Peyer's patch (tissue), 4 donors: ENCODE results near the gene DBX1. TPM values are rescaled to one million over a fixed set of nuclear protein-coding genes. Genes with fewer than 3 reads are reported as not detected.
"Not testable (repeated sequence)": the region's sequence is repeated elsewhere in the genome, so short reads cannot be mapped to it uniquely, and the experiment has no call there.

Source experiments
- DNase-seq, 3 donors: peaks; one replicate each; pipeline ENCODE4 v3.0.0-alpha.2; 2017 to 2019
- H3K27ac ChIP-seq, 4 donors: fragments of 200-600 bp; sonication (generic); one replicate each; pipeline ENCODE4 v1.5.1; 2016 to 2019
- H3K27me3 ChIP-seq, 2 donors: fragments of 200-600 bp; sonication (generic); one replicate each; pipeline ENCODE4 v1.5.1; 2019
- H3K36me3 ChIP-seq, 3 donors: fragments of 200-600 bp; sonication (generic); one replicate each; pipeline ENCODE4 v1.5.1; 2016 to 2019
- H3K4me1 ChIP-seq, 4 donors: fragments of 200-600 bp; sonication (generic); one replicate each; pipeline ENCODE4 v1.5.1; 2016 to 2019
- H3K4me3 ChIP-seq, 4 donors: fragments of 200-600 bp; sonication (generic); 1 replicate in 3 of 4; 2 replicates in 1 of 4; pipeline ENCODE4 v1.5.1; 2016 to 2019; ENCODE audit warnings: mild to moderate bottlenecking in 1 of 4
- H3K9me3 ChIP-seq, 4 donors: fragments of 200-600 bp; sonication (generic); one replicate each; pipeline ENCODE4 v1.5.1; 2016 to 2019; ENCODE audit warnings: mild to moderate bottlenecking in 1 of 4
- POLR2A ChIP-seq, 2 donors: fragments of 450-650 bp; IDR thresholded peaks; one replicate each; pipeline ENCODE4 v1.5.1; 2017; ENCODE audit warnings: antibody characterized with exemption in 2 of 2, mild to moderate bottlenecking in 2 of 2, moderate library complexity in 2 of 2
- total RNA-seq, 4 donors: library from RNA; depleted of rRNA; stranded (reverse); fragments of >200 nt; gene quantifications; one replicate each; pipeline ENCODE4 v1.1.0, GENCODE V29; 2016
- TF ChIP-seq, protein P1 (sequence below), 6 experiments: fragments of 450-650 bp in 4 of 6; fragments of 200-600 bp in 2 of 6; sonication (generic) in 1 of 6; IDR thresholded peaks; one replicate each; pipeline ENCODE4 v1.5.1; 2017 to 2019; ENCODE audit warnings: antibody characterized with exemption in 6 of 6, mild to moderate bottlenecking in 3 of 6, moderate library complexity in 1 of 6

The DBX1 gene
- total RNA-seq, 4 donors from 2014 or later: not detected

DNA sequence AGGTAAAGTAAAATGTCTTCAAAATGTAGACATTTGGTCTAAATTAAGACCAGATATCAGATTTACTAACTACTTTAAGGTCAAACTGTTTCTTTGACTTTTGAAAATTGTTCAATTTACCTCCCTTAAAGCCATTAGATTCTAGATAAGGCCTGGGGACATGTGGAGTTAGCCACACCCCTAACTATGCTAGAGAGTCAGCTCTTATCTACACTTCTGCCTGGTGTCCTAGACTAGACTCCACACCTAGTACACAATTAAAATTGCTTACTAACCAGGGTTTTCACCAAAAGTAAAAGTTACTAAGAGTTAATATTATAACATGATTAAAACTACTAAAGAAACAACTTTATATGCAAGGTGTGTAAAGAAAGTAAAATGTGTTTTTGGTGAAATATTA, 43.6 kb upstream of the DBX1 start:
- TF ChIP-seq, protein P1, sequence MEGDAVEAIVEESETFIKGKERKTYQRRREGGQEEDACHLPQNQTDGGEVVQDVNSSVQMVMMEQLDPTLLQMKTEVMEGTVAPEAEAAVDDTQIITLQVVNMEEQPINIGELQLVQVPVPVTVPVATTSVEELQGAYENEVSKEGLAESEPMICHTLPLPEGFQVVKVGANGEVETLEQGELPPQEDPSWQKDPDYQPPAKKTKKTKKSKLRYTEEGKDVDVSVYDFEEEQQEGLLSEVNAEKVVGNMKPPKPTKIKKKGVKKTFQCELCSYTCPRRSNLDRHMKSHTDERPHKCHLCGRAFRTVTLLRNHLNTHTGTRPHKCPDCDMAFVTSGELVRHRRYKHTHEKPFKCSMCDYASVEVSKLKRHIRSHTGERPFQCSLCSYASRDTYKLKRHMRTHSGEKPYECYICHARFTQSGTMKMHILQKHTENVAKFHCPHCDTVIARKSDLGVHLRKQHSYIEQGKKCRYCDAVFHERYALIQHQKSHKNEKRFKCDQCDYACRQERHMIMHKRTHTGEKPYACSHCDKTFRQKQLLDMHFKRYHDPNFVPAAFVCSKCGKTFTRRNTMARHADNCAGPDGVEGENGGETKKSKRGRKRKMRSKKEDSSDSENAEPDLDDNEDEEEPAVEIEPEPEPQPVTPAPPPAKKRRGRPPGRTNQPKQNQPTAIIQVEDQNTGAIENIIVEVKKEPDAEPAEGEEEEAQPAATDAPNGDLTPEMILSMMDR (IDR thresholded peaks at IDR 0.05): no peak
- TF ChIP-seq POLR2A (IDR thresholded peaks at IDR 0.05): no peak
- Histone ChIP-seq H3K4me1 (no peaks in the 10 kb centered on the region), H3K27ac (no peak overlapping the region), H3K36me3 (no peaks in the 10 kb centered on the region), H3K27me3 (peaks cover 0 to 6% of the 10 kb centered on the region in 2 donors), H3K4me3 (no peak overlapping the region), H3K9me3 (no peaks in the 10 kb centered on the region)
- no peak for DNase-seq

DNA sequence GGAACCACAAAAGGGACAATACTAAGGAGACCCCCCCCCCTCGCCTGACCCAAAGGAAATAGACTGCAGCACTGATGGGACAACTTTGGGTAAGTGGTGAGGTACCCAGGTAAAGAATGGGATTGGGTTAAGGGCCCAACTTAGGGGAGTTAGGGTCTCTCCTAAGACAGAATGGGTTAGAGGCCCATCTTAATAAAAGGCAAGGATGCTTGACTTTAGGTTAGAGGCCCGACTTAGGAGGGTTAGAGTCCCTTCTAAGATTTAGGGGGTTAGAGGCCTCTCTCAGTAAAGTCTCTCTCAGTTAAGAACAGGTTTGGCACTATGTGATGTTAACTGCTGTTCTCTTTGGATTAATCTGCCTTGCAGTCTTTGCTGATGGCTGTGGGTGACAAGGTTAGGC, 41.0 kb upstream of the DBX1 start:
- TF ChIP-seq POLR2A (IDR thresholded peaks at IDR 0.05): no peak
- TF ChIP-seq, protein P1 (IDR thresholded peaks at IDR 0.05): no peak
- Histone ChIP-seq H3K36me3 (no peaks in the 10 kb centered on the region), H3K27me3 (no peaks in the 10 kb centered on the region), H3K27ac (no peak overlapping the region), H3K4me1 (no peaks in the 10 kb centered on the region), H3K4me3 (no peak overlapping the region), H3K9me3 (no peaks in the 10 kb centered on the region)
- DNase-seq: no peak

DNA sequence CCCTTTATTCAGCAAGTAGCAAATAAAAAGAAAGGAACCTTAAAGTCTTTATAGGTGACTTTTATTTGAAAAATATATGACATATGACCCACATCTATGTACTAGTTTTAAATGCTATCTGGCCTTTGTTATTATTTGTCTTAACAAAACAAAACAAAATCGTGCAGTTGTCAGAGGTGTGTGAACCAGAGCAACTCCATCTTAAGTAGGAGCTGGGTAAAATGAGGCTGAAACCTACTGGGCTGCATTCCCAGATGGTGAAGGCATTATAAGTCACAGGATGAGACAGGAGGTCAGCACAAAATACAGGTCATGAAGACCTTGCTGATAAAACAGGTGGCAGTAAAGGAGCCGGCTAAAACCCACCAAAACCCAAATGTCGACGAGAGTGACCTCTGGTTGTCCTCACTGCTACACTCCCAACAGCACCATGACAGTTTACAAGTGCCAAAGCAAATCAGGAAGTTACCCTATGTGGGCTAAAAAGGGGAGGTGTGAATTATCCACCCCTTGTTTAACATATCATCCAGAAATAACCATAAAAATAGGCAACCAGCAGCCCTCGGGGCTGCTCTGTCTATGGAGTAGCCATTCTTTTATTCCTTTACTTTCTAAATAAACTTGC, 40.2 kb upstream of the DBX1 start:
- not testable (repeated sequence) for H3K36me3 ChIP-seq, DNase-seq, H3K27me3 ChIP-seq, H3K27ac ChIP-seq, H3K4me1 ChIP-seq, H3K4me3 ChIP-seq, H3K9me3 ChIP-seq

DNA sequence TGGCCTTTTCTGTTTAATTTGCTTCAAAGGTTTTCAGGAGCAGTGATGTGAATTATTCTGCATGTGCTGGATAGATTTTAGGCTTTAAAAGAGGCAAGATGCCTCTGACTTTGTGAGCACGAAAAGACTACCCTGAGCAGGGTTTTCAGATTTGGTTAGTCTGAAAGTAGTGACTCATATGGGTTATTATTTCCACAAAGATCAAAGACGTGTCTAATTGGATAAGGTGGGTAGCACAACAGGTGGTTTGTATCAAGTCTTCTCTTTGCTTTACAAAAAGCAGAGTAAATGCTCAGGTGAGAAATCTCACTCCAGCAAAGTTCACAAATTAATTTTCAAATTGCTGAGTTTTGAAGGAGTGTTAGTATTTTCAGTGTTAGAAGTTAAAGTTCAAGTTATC, 37.6 kb upstream of the DBX1 start:
- Histone ChIP-seq H3K4me3 (no peak overlapping the region), H3K9me3 (no peaks in the 10 kb centered on the region), H3K36me3 (no peaks in the 10 kb centered on the region), H3K27ac (no peak overlapping the region), H3K27me3 (no peaks in the 10 kb centered on the region), H3K4me1 (no peaks in the 10 kb centered on the region)
- DNase-seq: no peak
- TF ChIP-seq, protein P1 (IDR thresholded peaks at IDR 0.05): no peak
- no peak for TF ChIP-seq POLR2A (IDR thresholded peaks at IDR 0.05)

DNA sequence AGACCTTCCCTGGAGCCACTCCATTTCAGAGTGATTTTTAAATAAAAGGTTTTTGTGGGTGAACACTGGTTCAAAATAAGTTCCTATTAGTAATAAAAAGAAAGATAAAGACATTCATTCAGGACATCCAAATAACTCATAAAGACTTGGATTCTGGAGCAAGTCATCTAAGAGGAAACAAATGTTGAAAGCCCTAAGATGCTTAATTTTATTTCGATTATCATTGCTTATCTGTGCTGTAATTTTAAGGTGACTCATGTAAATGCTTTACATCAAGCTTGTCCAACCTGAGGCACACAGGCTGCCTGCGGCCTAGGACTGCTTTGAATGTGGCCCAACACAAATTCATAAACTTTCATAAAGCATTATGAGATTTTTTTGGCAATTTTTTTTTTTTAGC, 34.2 kb upstream of the DBX1 start:
- no peak overlapping the region for H3K27ac ChIP-seq
- no peaks in the 10 kb centered on the region for H3K4me1 ChIP-seq
- H3K4me3 ChIP-seq: no peak overlapping the region
- no peaks in the 10 kb centered on the region for H3K9me3 ChIP-seq
- TF ChIP-seq, protein P1 (IDR thresholded peaks at IDR 0.05): no peak
- TF ChIP-seq POLR2A (IDR thresholded peaks at IDR 0.05): no peak
- DNase-seq: no peak
- no peaks in the 10 kb centered on the region for H3K27me3 ChIP-seq
- no peaks in the 10 kb centered on the region for H3K36me3 ChIP-seq

DNA sequence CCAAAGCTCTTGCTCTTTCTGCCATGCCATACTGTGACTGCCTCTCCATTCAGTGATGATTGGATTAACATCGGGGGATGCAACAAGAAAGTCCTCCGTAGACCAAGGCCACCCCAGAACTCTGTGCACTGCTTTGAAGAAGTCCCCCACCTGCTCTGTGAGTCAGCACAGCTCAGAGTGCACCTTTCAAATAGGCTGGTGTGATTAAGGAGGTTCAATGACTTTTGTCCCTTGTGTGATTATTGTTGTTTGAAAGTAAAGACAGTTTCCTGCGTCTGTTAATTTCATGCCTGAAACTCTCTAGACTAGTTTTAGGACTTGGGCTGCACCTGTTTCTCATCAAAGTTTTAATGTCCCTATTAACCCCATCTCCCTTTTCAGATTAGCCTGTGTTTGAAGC, 33.0 kb upstream of the DBX1 start:
- TF ChIP-seq, protein P1 (IDR thresholded peaks at IDR 0.05): no peak
- no peak for TF ChIP-seq POLR2A (IDR thresholded peaks at IDR 0.05)
- no peak for DNase-seq

More for the DNA sequence above, 33.0 kb upstream of the DBX1 start:
- H3K4me1 ChIP-seq: no peaks in the 10 kb centered on the region
- H3K36me3 ChIP-seq: no peaks in the 10 kb centered on the region
- H3K27me3 ChIP-seq: no peaks in the 10 kb centered on the region
- no peak overlapping the region for H3K4me3 ChIP-seq
- H3K9me3 ChIP-seq: no peaks in the 10 kb centered on the region
- no peak overlapping the region for H3K27ac ChIP-seq
